ENCODE results near the gene TTC19. TPM values are rescaled to one million over a fixed set of nuclear protein-coding genes. Genes with fewer than 3 reads are reported as not detected.

TTC19 gene
- total RNA-seq, 1 experiment from 2014 or later = 28.4 TPM

DNA sequence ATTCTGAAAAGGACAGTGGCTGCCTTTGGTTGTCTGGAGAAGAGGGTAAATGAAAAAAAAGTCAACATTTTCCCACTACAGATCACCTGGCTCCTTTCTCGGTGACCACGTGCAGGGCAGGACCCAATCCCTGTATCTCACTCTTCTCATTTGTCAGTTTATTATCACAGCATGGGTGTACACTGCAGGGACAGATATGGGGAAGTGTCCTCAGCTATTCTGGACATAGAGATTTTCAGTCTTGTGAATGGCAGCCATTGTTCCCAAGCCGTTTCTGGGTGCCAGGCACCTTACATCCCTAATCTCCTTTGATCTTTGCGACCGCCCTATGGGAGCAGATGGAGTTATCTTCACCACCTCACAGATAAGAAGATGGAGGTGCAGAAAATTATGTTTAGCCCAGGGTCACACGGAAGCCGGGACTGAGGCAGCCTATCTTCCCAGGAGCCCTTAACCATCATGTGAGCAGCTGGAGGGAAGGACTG is 47.5 kb upstream of the TTC19 start:
- DNase-seq (ENCODE audit: low read depth, low spot score) (no peak), ATAC-seq (peak; percentile 11; the same call in 1 of the 2 replicates)
- TF ChIP-seq, protein P1, sequence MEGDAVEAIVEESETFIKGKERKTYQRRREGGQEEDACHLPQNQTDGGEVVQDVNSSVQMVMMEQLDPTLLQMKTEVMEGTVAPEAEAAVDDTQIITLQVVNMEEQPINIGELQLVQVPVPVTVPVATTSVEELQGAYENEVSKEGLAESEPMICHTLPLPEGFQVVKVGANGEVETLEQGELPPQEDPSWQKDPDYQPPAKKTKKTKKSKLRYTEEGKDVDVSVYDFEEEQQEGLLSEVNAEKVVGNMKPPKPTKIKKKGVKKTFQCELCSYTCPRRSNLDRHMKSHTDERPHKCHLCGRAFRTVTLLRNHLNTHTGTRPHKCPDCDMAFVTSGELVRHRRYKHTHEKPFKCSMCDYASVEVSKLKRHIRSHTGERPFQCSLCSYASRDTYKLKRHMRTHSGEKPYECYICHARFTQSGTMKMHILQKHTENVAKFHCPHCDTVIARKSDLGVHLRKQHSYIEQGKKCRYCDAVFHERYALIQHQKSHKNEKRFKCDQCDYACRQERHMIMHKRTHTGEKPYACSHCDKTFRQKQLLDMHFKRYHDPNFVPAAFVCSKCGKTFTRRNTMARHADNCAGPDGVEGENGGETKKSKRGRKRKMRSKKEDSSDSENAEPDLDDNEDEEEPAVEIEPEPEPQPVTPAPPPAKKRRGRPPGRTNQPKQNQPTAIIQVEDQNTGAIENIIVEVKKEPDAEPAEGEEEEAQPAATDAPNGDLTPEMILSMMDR (IDR thresholded peaks at IDR 0.05) = no peak
- no peak for TF ChIP-seq POLR2AphosphoS5 (IDR thresholded peaks at IDR 0.05; ENCODE audit: low read depth, low read length)
- TF ChIP-seq TCF7L2 (IDR thresholded peaks at IDR 0.05; ENCODE audit: low read depth, low read length) = peak; percentile 69; the same call in 1 of the 2 replicates
- Histone ChIP-seq H3K4me1 (ENCODE audit: control insufficient read depth, insufficient read depth, low read length) (peaks cover 80% of the 10 kb centered on the region), H3K27ac (ENCODE audit: low read length) (peak overlapping the region; percentile 90), H3K36me3 (ENCODE audit: control insufficient read depth, insufficient read depth, low read length) (no peaks in the 10 kb centered on the region), H3K27me3 (ENCODE audit: control insufficient read depth, insufficient read depth, low read length) (no peaks in the 10 kb centered on the region), H3K9me3 (ENCODE audit: control insufficient read depth, insufficient read depth, low read depth, low read length) (no peaks in the 10 kb centered on the region), H3K4me3 (ENCODE audit: low read depth in 2 of 2, low read length in 2 of 2) (no peak overlapping the region)
- ChIA-PET CTCF (no interaction called here), POLR2A (no interaction called here)
- no TSS peak for BruUV-seq (replicated peaks)
- in situ Hi-C loops (cut with HindIII; ENCODE audit: low pct_unique_long_range_greater_than_20kb, low sequenced_read_pairs) (no loop called here), intact Hi-C loops (cut with micrococcal nuclease; ENCODE audit: unreplicated experiment) (no loop called here)

DNA sequence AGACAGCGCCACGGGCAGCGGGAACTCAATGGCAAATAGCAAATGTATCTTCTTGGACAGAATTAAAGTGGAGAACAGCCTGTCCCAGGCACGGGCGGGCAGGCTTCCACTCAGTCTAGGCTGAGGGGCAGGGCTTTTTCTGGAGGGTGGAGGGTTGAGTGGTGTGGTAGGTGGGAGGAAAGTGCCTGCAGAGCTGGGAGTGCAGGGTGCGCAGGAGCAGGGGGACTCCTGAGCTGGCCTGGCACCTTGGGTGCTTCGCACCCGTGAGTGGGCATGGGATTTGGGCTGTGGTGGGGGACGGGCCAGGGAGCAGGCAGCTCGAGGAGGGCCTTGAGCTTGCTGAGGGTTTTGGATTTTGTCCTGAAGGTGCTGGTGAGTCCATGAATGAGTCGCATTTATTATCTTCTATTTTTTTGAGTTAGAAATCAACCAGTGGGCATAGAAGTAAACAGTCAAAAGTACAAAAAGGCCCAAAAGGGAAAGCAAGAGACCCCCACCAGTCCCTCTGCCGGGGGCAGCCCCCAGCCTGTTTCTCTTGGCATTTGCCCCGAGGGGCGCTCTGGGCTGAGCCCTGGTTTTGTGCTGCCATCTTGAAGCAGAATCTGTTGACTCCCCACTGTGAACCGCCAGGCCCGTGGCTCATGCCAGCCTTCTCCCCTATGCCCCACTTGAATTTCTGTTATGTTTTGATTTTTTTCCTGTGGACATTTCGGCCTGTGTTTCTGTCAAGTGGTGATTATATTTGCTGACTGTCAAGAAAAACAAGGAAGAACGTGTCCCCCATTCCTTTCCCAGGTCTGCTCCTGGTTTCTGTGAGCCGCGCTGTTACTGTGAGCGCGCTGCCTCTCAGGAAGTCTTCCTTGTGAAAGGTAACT is 46.5 kb upstream of the TTC19 start:
- Histone ChIP-seq H3K4me1 (ENCODE audit: control insufficient read depth, insufficient read depth, low read length) (peaks cover 80% of the 10 kb centered on the region), H3K27me3 (ENCODE audit: control insufficient read depth, insufficient read depth, low read length) (no peaks in the 10 kb centered on the region), H3K36me3 (ENCODE audit: control insufficient read depth, insufficient read depth, low read length) (no peaks in the 10 kb centered on the region), H3K4me3 (ENCODE audit: low read depth in 2 of 2, low read length in 2 of 2) (no peak overlapping the region), H3K27ac (ENCODE audit: low read length) (peak overlapping the region; percentile 90), H3K9me3 (ENCODE audit: control insufficient read depth, insufficient read depth, low read depth, low read length) (no peaks in the 10 kb centered on the region)
- BruUV-seq (replicated peaks) = no TSS peak
- ATAC-seq = 0 out of 2 replicates have a peak, but pooled peaks have one; percentile 4
- CTCF ChIA-PET = no interaction called here
- DNase-seq (ENCODE audit: low read depth, low spot score) = no peak
- intact Hi-C loops (cut with micrococcal nuclease; ENCODE audit: unreplicated experiment) = no loop called here
- POLR2A ChIA-PET = interaction anchor here (0.7 kb wide), 1 partner anchor 302 kb away, joined by 5 read pairs; no protein-coding TSS in a partner anchor
- no peak for TF ChIP-seq POLR2AphosphoS5 (IDR thresholded peaks at IDR 0.05; ENCODE audit: low read depth, low read length)
- TF ChIP-seq, protein P2, sequence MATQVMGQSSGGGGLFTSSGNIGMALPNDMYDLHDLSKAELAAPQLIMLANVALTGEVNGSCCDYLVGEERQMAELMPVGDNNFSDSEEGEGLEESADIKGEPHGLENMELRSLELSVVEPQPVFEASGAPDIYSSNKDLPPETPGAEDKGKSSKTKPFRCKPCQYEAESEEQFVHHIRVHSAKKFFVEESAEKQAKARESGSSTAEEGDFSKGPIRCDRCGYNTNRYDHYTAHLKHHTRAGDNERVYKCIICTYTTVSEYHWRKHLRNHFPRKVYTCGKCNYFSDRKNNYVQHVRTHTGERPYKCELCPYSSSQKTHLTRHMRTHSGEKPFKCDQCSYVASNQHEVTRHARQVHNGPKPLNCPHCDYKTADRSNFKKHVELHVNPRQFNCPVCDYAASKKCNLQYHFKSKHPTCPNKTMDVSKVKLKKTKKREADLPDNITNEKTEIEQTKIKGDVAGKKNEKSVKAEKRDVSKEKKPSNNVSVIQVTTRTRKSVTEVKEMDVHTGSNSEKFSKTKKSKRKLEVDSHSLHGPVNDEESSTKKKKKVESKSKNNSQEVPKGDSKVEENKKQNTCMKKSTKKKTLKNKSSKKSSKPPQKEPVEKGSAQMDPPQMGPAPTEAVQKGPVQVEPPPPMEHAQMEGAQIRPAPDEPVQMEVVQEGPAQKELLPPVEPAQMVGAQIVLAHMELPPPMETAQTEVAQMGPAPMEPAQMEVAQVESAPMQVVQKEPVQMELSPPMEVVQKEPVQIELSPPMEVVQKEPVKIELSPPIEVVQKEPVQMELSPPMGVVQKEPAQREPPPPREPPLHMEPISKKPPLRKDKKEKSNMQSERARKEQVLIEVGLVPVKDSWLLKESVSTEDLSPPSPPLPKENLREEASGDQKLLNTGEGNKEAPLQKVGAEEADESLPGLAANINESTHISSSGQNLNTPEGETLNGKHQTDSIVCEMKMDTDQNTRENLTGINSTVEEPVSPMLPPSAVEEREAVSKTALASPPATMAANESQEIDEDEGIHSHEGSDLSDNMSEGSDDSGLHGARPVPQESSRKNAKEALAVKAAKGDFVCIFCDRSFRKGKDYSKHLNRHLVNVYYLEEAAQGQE (IDR thresholded peaks at IDR 0.05; ENCODE audit: insufficient read depth in 1 of 2, low read depth in 2 of 2, low read length in 1 of 2) = no peak
- TF ChIP-seq TCF7L2 (IDR thresholded peaks at IDR 0.05; ENCODE audit: low read depth, low read length) = no peak
- TF ChIP-seq SIN3A (IDR thresholded peaks at IDR 0.05; ENCODE audit: borderline replicate concordance, insufficient read depth, low read depth, low read length) = no peak
- TF ChIP-seq, protein P1 (IDR thresholded peaks at IDR 0.05) = no peak
- in situ Hi-C loops (cut with HindIII; ENCODE audit: low pct_unique_long_range_greater_than_20kb, low sequenced_read_pairs) = no loop called here

All from Panc1 (cell line).